Endothelial cell of umbilical vein (primary cell): ENCODE results near the gene SPTB. TPM values are rescaled to one million over a fixed set of nuclear protein-coding genes. Genes with fewer than 3 reads are reported as not detected.

Source experiments
- BruUV-seq: library from RNA; stranded (reverse); fragments of 400-500 nt; replicated peaks from 2 replicates; lab custom pipeline; 2021; lab: Mats Ljungman, UMichigan
- CTCF ChIA-PET: fragments of 300-600, 350-600 bp; sonication (Branson Sonifier 250); formaldehyde crosslinking; loops from one replicate; lab custom pipeline; 2021; ENCODE audit warnings: antibody characterized with exemption, inconsistent platforms; lab: Charles Lee
- POLR2A ChIA-PET: fragments of 300-600, 350-600 bp; sonication (Branson Sonifier 250); formaldehyde crosslinking; loops from one replicate; lab custom pipeline; 2021; ENCODE audit warnings: antibody characterized with exemption, inconsistent platforms; lab: Charles Lee
- DNase-seq: peaks from one replicate; pipeline ENCODE4 v3.0.0-alpha.2; 2011; ENCODE audit warnings: low read depth, low spot score
- FAIRE-seq: peaks from 2 replicates; lab custom pipeline; 2011; peaks lifted over from hg19 to GRCh38; lab: Jason Lieb, UNC
- H2AFZ ChIP-seq: 2 replicates; pipeline ENCODE4 v1.6.0; 2012; ENCODE audit warnings: low read depth, low read length, control low read depth, inconsistent platforms
- H3K27ac ChIP-seq: 2 replicates; pipeline ENCODE4 v1.5.1; 2011; ENCODE audit warnings: low read depth, mild to moderate bottlenecking, control low read depth, low read length, moderate library complexity; ENCODE audit not compliant: insufficient read depth
- H3K27me3 ChIP-seq, 2 experiments: 2 replicates each; pipeline versions ENCODE4 v1.6.0 to v1.6.1; 2011; ENCODE audit warnings: low read length in 2 of 2, mixed read lengths in 1 of 2; ENCODE audit not compliant: control insufficient read depth in 2 of 2, insufficient read depth in 2 of 2
- H3K36me3 ChIP-seq, 2 experiments: 2 replicates in 1 of 2; 3 replicates in 1 of 2; pipeline ENCODE4 v1.5.1; 2011; ENCODE audit warnings: low read length in 2 of 2, mild to moderate bottlenecking in 1 of 2, moderate library complexity in 1 of 2; ENCODE audit not compliant: control insufficient read depth in 2 of 2, insufficient read depth in 2 of 2; ENCODE audit errors: extremely low read depth in 1 of 2
- H3K4me1 ChIP-seq: 3 replicates; pipeline ENCODE4 v1.5.1; 2011; ENCODE audit warnings: mild to moderate bottlenecking, low read length; ENCODE audit not compliant: control insufficient read depth, insufficient read depth; ENCODE audit errors: extremely low read depth
- H3K4me2 ChIP-seq: 2 replicates; pipeline ENCODE4 v1.6.1; 2011; ENCODE audit warnings: low read length, control low read depth, mixed read lengths; ENCODE audit not compliant: insufficient read depth
- H3K4me3 ChIP-seq, 3 experiments: fragments of 200-600 bp in 1 of 3; sonication (generic), shearing (Covaris generic) in 1 of 3; replicated peaks in 1 of 3; 2 replicates each; pipeline ENCODE4 v1.5.1; 2011 to 2016; ENCODE audit warnings: control low read depth in 3 of 3, low read length in 3 of 3, mild to moderate bottlenecking in 2 of 3, inconsistent platforms in 1 of 3, low read depth in 1 of 3, moderate library complexity in 1 of 3; ENCODE audit not compliant: insufficient read depth in 1 of 3
- H3K79me2 ChIP-seq: 2 replicates; pipeline ENCODE4 v1.6.0; 2012; ENCODE audit warnings: low read length, inconsistent platforms; ENCODE audit not compliant: control insufficient read depth, insufficient read depth
- H3K9ac ChIP-seq: replicated peaks from 2 replicates; pipeline ENCODE3; 2011; ENCODE audit warnings: low read length, control low read depth; ENCODE audit not compliant: insufficient read depth; ENCODE audit errors: extremely low read depth
- H3K9me1 ChIP-seq: replicated peaks from 3 replicates; pipeline ENCODE4 v1.6.0; 2011; ENCODE audit warnings: mild to moderate bottlenecking, low read length; ENCODE audit not compliant: control insufficient read depth, insufficient read depth; ENCODE audit errors: extremely low read depth
- H3K9me3 ChIP-seq: replicated peaks from 2 replicates; pipeline ENCODE4 v1.5.1; 2012; ENCODE audit warnings: low read length, inconsistent platforms; ENCODE audit not compliant: control insufficient read depth, insufficient read depth
- H4K20me1 ChIP-seq: replicated peaks from 2 replicates; pipeline ENCODE3; 2011; ENCODE audit warnings: mild to moderate bottlenecking, low read length; ENCODE audit not compliant: control insufficient read depth, insufficient read depth; ENCODE audit errors: extremely low read depth
- CTCF ChIP-seq, 2 donors: IDR thresholded peaks; 1 replicate in 1 of 2; 2 replicates in 1 of 2; pipeline ENCODE4 v1.5.1; 2011; ENCODE audit warnings: low read length in 2 of 2, mild to moderate bottlenecking in 2 of 2, moderate library complexity in 2 of 2, control low read depth in 1 of 2, inconsistent platforms in 1 of 2, low read depth in 1 of 2; ENCODE audit not compliant: insufficient read depth in 1 of 2; ENCODE audit errors: extremely low read depth in 1 of 2
- EZH2 ChIP-seq: IDR thresholded peaks from 2 replicates; pipeline ENCODE4 v1.6.1; 2012; ENCODE audit warnings: borderline replicate concordance, low read depth, mild to moderate bottlenecking, moderate library complexity, low read length, inconsistent platforms; ENCODE audit not compliant: severe bottlenecking
- FOS ChIP-seq: IDR thresholded peaks from 2 replicates; pipeline ENCODE4 v1.6.1; 2011; ENCODE audit warnings: mild to moderate bottlenecking, low read length, moderate library complexity, borderline replicate concordance; ENCODE audit not compliant: insufficient read depth
- GATA2 ChIP-seq: IDR thresholded peaks from 2 replicates; pipeline ENCODE4 v1.7.0; 2011; ENCODE audit warnings: low read depth, mild to moderate bottlenecking, moderate library complexity, mixed read lengths, low read length; ENCODE audit not compliant: insufficient read length, insufficient read depth
- JUN ChIP-seq: IDR thresholded peaks from 2 replicates; pipeline ENCODE4 v1.6.1; 2011; ENCODE audit warnings: borderline replicate concordance, low read depth; ENCODE audit not compliant: insufficient read length, insufficient read depth
- MAX ChIP-seq: IDR thresholded peaks from 2 replicates; pipeline ENCODE4 v1.6.1; 2011; ENCODE audit not compliant: insufficient read depth, insufficient read length
- POLR2A ChIP-seq: IDR thresholded peaks from 2 replicates; pipeline ENCODE4 v1.6.1; 2012; ENCODE audit warnings: low read depth, mild to moderate bottlenecking, control low read depth, low read length
- POLR2AphosphoS5 ChIP-seq: IDR thresholded peaks from 2 replicates; pipeline ENCODE4 v1.6.1; 2012; ENCODE audit warnings: low read depth, mild to moderate bottlenecking, control low read depth, low read length, moderate library complexity; ENCODE audit not compliant: insufficient read depth
- dilution Hi-C: fragments of 300-500 bp; cut with MboI; formaldehyde crosslinking; loops from one replicate; pipeline ENCODE4 v1.15.0; 2019; ENCODE audit warnings: low sequenced_read_pairs; ENCODE audit not compliant: extremely low pct_ligation_motif_present
- intact Hi-C: fragments of 100-400 bp; cut with micrococcal nuclease; formaldehyde crosslinking; loops from one replicate; pipeline ENCODE4 v1.10.0; 2022
- polyA plus RNA-seq, 4 experiments: library from polyadenylated mRNA; depleted of rRNA in 3 of 4; stranded (reverse) in 3 of 4; unstranded in 1 of 4; fragments of >200 nt; gene quantifications; 2 replicates each; pipeline versions ENCODE4 v1.2.1 to v1.2.3, GENCODE V29; 2011 to 2012; ENCODE audit warnings: missing spikeins in 1 of 4
- total RNA-seq: library from RNA; stranded (reverse); gene quantifications from 2 replicates; pipeline ENCODE4 v1.2.3, GENCODE V29; 2021

The SPTB gene
- total and polyA plus RNA-seq, 2 donors (not counting 3 experiments of a cell fraction or from before 2014, with no cell fraction given) = 0.03 to 0.07 TPM

GRCh38 chr14:64849940-64850339 lies 29.8 kb downstream of the SPTB start:
- no peaks in the 10 kb centered on the region for H3K36me3 ChIP-seq
- ChIA-PET POLR2A (no interaction called here), CTCF (no interaction called here)
- dilution Hi-C loops = no loop called here
- FAIRE-seq (no peak), DNase-seq (no peak)
- H3K4me3 ChIP-seq = no peak overlapping the region
- intact Hi-C loops = no loop called here
- H3K9me3 ChIP-seq = no peaks in the 10 kb centered on the region
- no peaks in the 10 kb centered on the region for H3K9me1 ChIP-seq
- H3K79me2 ChIP-seq = no peaks in the 10 kb centered on the region
- no peaks in the 10 kb centered on the region for H3K4me1 ChIP-seq
- no peak for TF ChIP-seq GATA2
- TF ChIP-seq FOS = no peak
- TF ChIP-seq POLR2AphosphoS5 = no peak
- no peak for TF ChIP-seq POLR2A
- TF ChIP-seq EZH2 = no peak
- no peak for TF ChIP-seq JUN
- no peak for TF ChIP-seq MAX
- no peak for TF ChIP-seq CTCF (IDR thresholded peaks at IDR 0.05; ENCODE audit: extremely low read depth in 1 of 2, insufficient read depth in 1 of 2, low read depth in 1 of 2, low read length in 2 of 2)
- H3K9ac ChIP-seq = no peak overlapping the region
- H3K4me2 ChIP-seq = no peak overlapping the region
- H4K20me1 ChIP-seq = no peaks in the 10 kb centered on the region
- peaks cover 27 to 28% of the 10 kb centered on the region in 2 experiments for H3K27me3 ChIP-seq
- no TSS peak for BruUV-seq
- no peak overlapping the region for H2AFZ ChIP-seq
- no peak overlapping the region for H3K27ac ChIP-seq
